ENCODE results near the gene RAP1A.

- TF ChIP-seq CTCF (IDR thresholded peaks at IDR 0.05) (no peak), POLR2AphosphoS5 (IDR thresholded peaks at IDR 0.05) (no peak), POLR2A (IDR thresholded peaks at IDR 0.05) (no peak)
Measured at GRCh38 chr1:111672331-111672730, 52.7 kb downstream of the RAP1A start.

Measured in transverse colon (tissue), 4 donors.